Spleen (tissue), 7 donors: ENCODE data around the gene FYN.

Experiments used
- CTCF ChIP-seq, 11 experiments: fragments of 200-600 bp in 7 of 11; fragments of 450-650 bp in 4 of 11; sonication (generic) in 4 of 11; IDR thresholded peaks in 8 of 11; conservative IDR thresholded peaks in 3 of 11; 1 replicate in 7 of 11; 2 replicates in 4 of 11; pipeline versions ENCODE4 v1.4.0 to v1.8.0; 2016 to 2021; ENCODE audit warnings: antibody characterized with exemption in 11 of 11, inconsistent platforms in 4 of 11, mild to moderate bottlenecking in 1 of 11
- POLR2AphosphoS5 ChIP-seq, 3 donors: sonication (generic); formaldehyde crosslinking; IDR thresholded peaks; one replicate each; pipeline ENCODE4 v1.5.1; 2017; ENCODE audit warnings: antibody characterized with exemption in 3 of 3
- donor health status: DM: no; HTN: no; CAD: no; lungs with moderate emphysema.
- donor health status: DM: no; HTN: no; CAD: no.
- donor health status: DM: no; HTN: no; CAD: no.

- TF ChIP-seq CTCF (IDR thresholded peaks at IDR 0.05 in 8 of 11, conservative IDR thresholded peaks at IDR 0.05 in 3 of 11) (no peak), POLR2AphosphoS5 (IDR thresholded peaks at IDR 0.05) (no peak)
Observed at GRCh38 chr6:111768431-111768770, 104.9 kb downstream of the FYN start.
